GM12892 (cell line): ENCODE measurements around the gene GALNS.

Experiments
- DNase-seq: peaks from one replicate; pipeline ENCODE4 v3.0.0; 2011; ENCODE audit not compliant: insufficient read length
- FAIRE-seq: peaks from 2 replicates; lab custom pipeline; 2011; peaks lifted over from hg19 to GRCh38; lab: Jason Lieb, UNC
- POLR2A ChIP-seq: IDR thresholded peaks from 2 replicates; pipeline ENCODE4 v1.6.1; 2011; ENCODE audit warnings: low read depth, low read length, control low read depth
- POLR2AphosphoS5 ChIP-seq: IDR thresholded peaks from 2 replicates; pipeline ENCODE4 v1.6.1; 2011; ENCODE audit warnings: low read depth, low read length, control low read depth
- TAF1 ChIP-seq: IDR thresholded peaks from 2 replicates; pipeline ENCODE4 v1.6.1; 2011; ENCODE audit warnings: low read depth, mild to moderate bottlenecking, control low read depth, low read length, borderline replicate concordance

The GALNS gene

GRCh38 chr16:88870608-88871348, 14.0 kb upstream of the GALNS start:
- TF ChIP-seq POLR2AphosphoS5 (no peak), POLR2A (no peak), TAF1 (no peak)
- FAIRE-seq (peak; percentile 90), DNase-seq (no peak)

GRCh38 chr16:88869673-88869980, 12.9 kb upstream of the GALNS start:
- no peak for DNase-seq
- no peak for FAIRE-seq
- TF ChIP-seq TAF1 = no peak
- TF ChIP-seq POLR2AphosphoS5 = no peak
- no peak for TF ChIP-seq POLR2A

GRCh38 chr16:88868974-88869672, 12.4 kb upstream of the GALNS start:
- TF ChIP-seq TAF1 (no peak), POLR2A (no peak), POLR2AphosphoS5 (no peak)
- no peak for FAIRE-seq
- no peak for DNase-seq

- no peak for FAIRE-seq
- DNase-seq = no peak
- TF ChIP-seq POLR2AphosphoS5 (no peak), TAF1 (no peak), POLR2A (no peak)
These were observed 11.0 kb upstream of the GALNS start for GRCh38 chr16:88867581-88868246.

DNA sequence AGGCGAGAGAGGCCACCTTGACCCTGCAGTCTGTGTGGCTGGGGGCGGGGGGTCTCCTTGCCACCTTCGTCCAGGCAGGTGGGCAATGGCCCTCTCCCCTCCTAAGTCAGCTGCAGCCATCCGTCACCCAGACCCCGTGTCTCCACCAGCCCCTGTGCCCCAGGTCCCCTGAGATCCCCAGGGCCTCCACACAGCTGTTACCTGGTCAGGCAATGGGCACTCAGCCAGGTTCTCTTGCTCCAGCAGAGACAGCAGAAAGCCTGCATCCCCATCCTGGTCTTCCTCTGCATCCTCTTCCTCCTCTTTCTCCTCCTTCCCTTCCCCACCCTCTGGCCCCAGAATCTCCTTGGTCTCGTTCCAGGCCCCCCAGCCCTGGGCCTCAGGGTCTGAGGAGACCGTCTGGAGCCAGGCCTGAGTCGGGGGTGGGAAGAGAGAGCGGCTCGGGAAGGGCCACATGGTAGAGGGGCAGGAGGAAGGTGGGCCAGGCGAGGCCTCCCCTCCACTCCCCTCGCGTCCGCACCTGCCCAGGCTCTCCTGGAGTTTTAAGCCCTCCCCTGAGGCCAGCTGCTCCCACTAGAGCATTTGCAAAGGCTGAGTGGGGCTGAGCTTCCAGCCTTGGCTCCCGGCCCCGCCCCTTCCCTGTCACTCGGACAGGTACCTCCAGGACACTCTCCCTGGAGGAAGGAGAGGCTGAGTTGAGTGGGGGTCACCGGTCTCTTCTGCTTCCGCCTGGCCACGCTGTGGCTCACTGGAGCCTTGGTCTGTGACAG, 9.6 kb upstream of the GALNS start, which contains the start of gene PABPN1L:
Gene PABPN1L (minus strand): TSS at position 510 of the 770 bp plus-strand sequence. CDS start 54 bp downstream, at position 456.
- FAIRE-seq (no peak), DNase-seq (no peak)
- TF ChIP-seq TAF1 (no peak), POLR2A (no peak), POLR2AphosphoS5 (no peak)

- DNase-seq (no peak), FAIRE-seq (no peak)
- TF ChIP-seq POLR2A (no peak), POLR2AphosphoS5 (no peak), TAF1 (no peak)
These were observed 9.0 kb upstream of the GALNS start for GRCh38 chr16:88865742-88866141.

- DNase-seq (no peak), FAIRE-seq (no peak)
- TF ChIP-seq TAF1 (no peak), POLR2A (no peak), POLR2AphosphoS5 (no peak)
These were observed 8.6 kb upstream of the GALNS start for GRCh38 chr16:88865310-88865709.

DNA sequence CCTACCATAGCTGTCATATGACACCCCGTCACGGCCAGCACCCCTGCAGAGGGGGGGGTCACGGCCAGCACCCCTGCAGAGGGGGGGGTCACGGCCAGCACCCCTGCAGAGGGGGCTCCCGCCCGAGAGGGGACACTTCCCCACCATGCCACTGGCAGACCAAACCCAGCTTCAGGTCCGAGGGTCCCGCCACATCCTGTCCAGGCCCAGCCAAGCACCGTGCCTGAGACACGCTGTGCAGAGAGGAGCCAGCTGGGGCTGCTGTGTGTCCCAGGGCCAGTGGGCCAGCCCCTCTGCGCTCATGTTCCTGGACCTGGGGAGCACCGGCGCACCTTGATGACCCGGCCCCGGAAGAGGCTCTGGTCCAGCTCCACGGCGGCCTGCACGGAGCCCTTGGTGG, 7.8 kb upstream of the GALNS start:
- DNase-seq = no peak
- TF ChIP-seq POLR2A = no peak
- TF ChIP-seq POLR2AphosphoS5 = no peak
- TF ChIP-seq TAF1 = no peak
- FAIRE-seq = no peak

GRCh38 chr16:88864099-88864498, 7.4 kb upstream of the GALNS start:
- DNase-seq (no peak), FAIRE-seq (no peak)
- no peak for TF ChIP-seq POLR2AphosphoS5
- no peak for TF ChIP-seq POLR2A
- no peak for TF ChIP-seq TAF1

- no peak for TF ChIP-seq POLR2AphosphoS5
- no peak for TF ChIP-seq TAF1
- TF ChIP-seq POLR2A = no peak
- FAIRE-seq = no peak
- no peak for DNase-seq
These were observed 6.7 kb upstream of the GALNS start for GRCh38 chr16:88863426-88863825.

DNA sequence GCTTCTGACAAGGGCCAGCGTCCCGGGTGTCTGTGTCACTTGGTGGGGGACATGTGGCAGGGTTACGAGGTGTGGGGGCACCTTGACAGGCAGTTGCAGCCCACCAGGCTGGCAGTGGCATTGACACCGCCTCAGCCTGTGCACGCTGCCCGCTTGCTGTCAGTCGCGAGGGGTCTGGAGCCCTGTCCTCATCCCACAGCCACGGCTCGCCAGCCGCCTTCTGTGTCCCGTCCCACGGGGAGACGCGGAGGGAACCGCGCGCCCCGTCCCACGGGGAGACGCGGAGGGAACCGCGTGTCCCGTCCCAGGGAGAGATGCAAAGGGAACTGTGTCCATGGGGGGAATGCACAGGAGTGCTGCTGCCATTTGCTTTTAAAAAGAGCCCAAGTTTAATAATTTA, 6.2 kb upstream of the GALNS start:
- no peak for FAIRE-seq
- TF ChIP-seq POLR2A (no peak), TAF1 (no peak)
- DNase-seq = no peak
